ENCODE measurements around the gene CCDC57. TPM values are rescaled to one million over a fixed set of nuclear protein-coding genes. Genes with fewer than 3 reads are reported as not detected.

CCDC57 gene
- total and polyA plus RNA-seq, 2 of the 4 experiments (the other 2 are of a cell fraction): 7.3 to 31.3 TPM

DNA sequence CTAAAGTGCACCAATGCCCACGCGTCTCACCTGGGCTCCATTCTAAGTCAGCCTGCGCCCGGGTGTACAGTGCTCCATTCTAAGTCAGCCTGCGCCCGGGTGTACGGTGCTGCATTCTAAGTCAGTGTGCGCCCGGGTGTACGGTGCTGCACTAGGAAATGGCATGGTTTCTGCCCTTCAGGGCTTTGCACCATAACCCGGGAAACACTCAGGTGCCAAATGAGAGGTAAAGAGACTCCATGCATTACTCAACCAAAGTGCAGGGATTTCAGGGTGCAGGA, 85.4 kb downstream of the CCDC57 start:
- no peaks in the 10 kb centered on the region for H3K9me3 ChIP-seq (ENCODE audit: control insufficient read depth, insufficient read depth, low read length)
- in situ Hi-C loops (cut with MboI; ENCODE audit: low sequenced_read_pairs): no loop called here

More for the DNA sequence above, 85.4 kb downstream of the CCDC57 start:
- no peak overlapping the region for H3K4me3 ChIP-seq (ENCODE audit: insufficient read depth, low read depth, low read length)
- no TSS peak for BruUV-seq (replicated peaks)
- no peaks in the 10 kb centered on the region for H3K79me1 ChIP-seq (ENCODE audit: low read depth in 1 of 2, low read length in 2 of 2)
- dilution Hi-C loops (cut with HindIII; ENCODE audit: low sequenced_read_pairs, unreplicated experiment) (no loop called here), intact Hi-C loops (cut with micrococcal nuclease) (no loop called here)
- no peak overlapping the region for H3K4ac ChIP-seq (ENCODE audit: low read depth, low read length)
- no peak overlapping the region for H2AK5ac ChIP-seq (ENCODE audit: low read depth, low read length)
- no peak for TF ChIP-seq RAD21 (IDR thresholded peaks at IDR 0.05; ENCODE audit: low read length)
- no peak for TF ChIP-seq NFE2L2 (IDR thresholded peaks at IDR 0.05; ENCODE audit: low read depth, low read length)
- TF ChIP-seq MXI1 (IDR thresholded peaks at IDR 0.05; ENCODE audit: borderline replicate concordance, low read depth, low read length): no peak
- no peak for TF ChIP-seq POLR2A (IDR thresholded peaks at IDR 0.05; ENCODE audit: low read depth, low read length)
- no peak for TF ChIP-seq SMC3 (IDR thresholded peaks at IDR 0.05; ENCODE audit: low read depth, low read length)
- TF ChIP-seq MAZ (IDR thresholded peaks at IDR 0.05; ENCODE audit: borderline replicate concordance, low read depth, low read length): no peak
- no peak for TF ChIP-seq RFX5 (IDR thresholded peaks at IDR 0.05; ENCODE audit: low read depth, low read length)
- no peak for TF ChIP-seq FOS (IDR thresholded peaks at IDR 0.05; ENCODE audit: low read depth, low read length)
- no peak for TF ChIP-seq CEBPB (IDR thresholded peaks at IDR 0.05; ENCODE audit: low read depth, low read length)
- TF ChIP-seq, protein P1, sequence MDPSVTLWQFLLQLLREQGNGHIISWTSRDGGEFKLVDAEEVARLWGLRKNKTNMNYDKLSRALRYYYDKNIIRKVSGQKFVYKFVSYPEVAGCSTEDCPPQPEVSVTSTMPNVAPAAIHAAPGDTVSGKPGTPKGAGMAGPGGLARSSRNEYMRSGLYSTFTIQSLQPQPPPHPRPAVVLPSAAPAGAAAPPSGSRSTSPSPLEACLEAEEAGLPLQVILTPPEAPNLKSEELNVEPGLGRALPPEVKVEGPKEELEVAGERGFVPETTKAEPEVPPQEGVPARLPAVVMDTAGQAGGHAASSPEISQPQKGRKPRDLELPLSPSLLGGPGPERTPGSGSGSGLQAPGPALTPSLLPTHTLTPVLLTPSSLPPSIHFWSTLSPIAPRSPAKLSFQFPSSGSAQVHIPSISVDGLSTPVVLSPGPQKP (IDR thresholded peaks at IDR 0.05; ENCODE audit: borderline replicate concordance, low read depth, low read length): no peak
- TF ChIP-seq CHD1 (IDR thresholded peaks at IDR 0.05; ENCODE audit: low read depth, low read length): no peak
- TF ChIP-seq, protein P2, sequence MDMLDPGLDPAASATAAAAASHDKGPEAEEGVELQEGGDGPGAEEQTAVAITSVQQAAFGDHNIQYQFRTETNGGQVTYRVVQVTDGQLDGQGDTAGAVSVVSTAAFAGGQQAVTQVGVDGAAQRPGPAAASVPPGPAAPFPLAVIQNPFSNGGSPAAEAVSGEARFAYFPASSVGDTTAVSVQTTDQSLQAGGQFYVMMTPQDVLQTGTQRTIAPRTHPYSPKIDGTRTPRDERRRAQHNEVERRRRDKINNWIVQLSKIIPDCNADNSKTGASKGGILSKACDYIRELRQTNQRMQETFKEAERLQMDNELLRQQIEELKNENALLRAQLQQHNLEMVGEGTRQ (IDR thresholded peaks at IDR 0.05; ENCODE audit: low read depth, low read length): no peak
- TF ChIP-seq BHLHE40 (IDR thresholded peaks at IDR 0.05; ENCODE audit: low read depth, low read length): no peak
- TF ChIP-seq MAFK (IDR thresholded peaks at IDR 0.05; ENCODE audit: low read depth, low read length): no peak
- TF ChIP-seq RCOR1 (IDR thresholded peaks at IDR 0.05; ENCODE audit: insufficient replicate concordance, low read length): no peak
- TF ChIP-seq, protein P3, sequence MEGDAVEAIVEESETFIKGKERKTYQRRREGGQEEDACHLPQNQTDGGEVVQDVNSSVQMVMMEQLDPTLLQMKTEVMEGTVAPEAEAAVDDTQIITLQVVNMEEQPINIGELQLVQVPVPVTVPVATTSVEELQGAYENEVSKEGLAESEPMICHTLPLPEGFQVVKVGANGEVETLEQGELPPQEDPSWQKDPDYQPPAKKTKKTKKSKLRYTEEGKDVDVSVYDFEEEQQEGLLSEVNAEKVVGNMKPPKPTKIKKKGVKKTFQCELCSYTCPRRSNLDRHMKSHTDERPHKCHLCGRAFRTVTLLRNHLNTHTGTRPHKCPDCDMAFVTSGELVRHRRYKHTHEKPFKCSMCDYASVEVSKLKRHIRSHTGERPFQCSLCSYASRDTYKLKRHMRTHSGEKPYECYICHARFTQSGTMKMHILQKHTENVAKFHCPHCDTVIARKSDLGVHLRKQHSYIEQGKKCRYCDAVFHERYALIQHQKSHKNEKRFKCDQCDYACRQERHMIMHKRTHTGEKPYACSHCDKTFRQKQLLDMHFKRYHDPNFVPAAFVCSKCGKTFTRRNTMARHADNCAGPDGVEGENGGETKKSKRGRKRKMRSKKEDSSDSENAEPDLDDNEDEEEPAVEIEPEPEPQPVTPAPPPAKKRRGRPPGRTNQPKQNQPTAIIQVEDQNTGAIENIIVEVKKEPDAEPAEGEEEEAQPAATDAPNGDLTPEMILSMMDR (conservative IDR thresholded peaks at IDR 0.05; ENCODE audit: low read depth, low read length): no peak
- no peak overlapping the region for H3K27ac ChIP-seq (ENCODE audit: insufficient read depth, low read length)
- no peak overlapping the region for H3K18ac ChIP-seq (ENCODE audit: low read depth, low read length)
- no peaks in the 10 kb centered on the region for H3K27me3 ChIP-seq (ENCODE audit: control insufficient read depth, insufficient read depth, low read length)
- H3K14ac ChIP-seq (replicated peaks; ENCODE audit: low read depth, low read length): no peak overlapping the region
- H4K5ac ChIP-seq (ENCODE audit: low read depth, low read length): no peak overlapping the region
- no peak overlapping the region for H2BK5ac ChIP-seq (ENCODE audit: low read depth, low read length, poor library complexity, severe bottlenecking)
- H4K8ac ChIP-seq (ENCODE audit: low read depth in 2 of 2, low read length in 2 of 2): no peak overlapping the region
- ATAC-seq (ENCODE audit: low read depth) (no peak), DNase-seq (no peak)
- H4K20me1 ChIP-seq (ENCODE audit: insufficient read depth, low read length): no peaks in the 10 kb centered on the region
- CTCF ChIA-PET: no interaction called here
- no peak overlapping the region for H2BK15ac ChIP-seq (ENCODE audit: low read depth, low read length)
- no peak overlapping the region for H4K91ac ChIP-seq (ENCODE audit: insufficient read depth, low read depth, low read length)
- no peak overlapping the region for H3K56ac ChIP-seq (ENCODE audit: extremely low read depth, insufficient read depth, low read length)
- POLR2A ChIA-PET (ENCODE audit: unreplicated experiment): no interaction called here
- H3K36me3 ChIP-seq (ENCODE audit: control insufficient read depth, insufficient read depth, low read length): peaks cover 8% of the 10 kb centered on the region
- H2AFZ ChIP-seq (replicated peaks; ENCODE audit: low read length, poor library complexity): no peak overlapping the region
- 93% methylated on average over 6 of the region's 11 CpGs; no CpG with 5 or more reads in 1 of the 2 experiments for WGBS, 2 experiments (ENCODE audit: extremely low coverage in 2 of 2, insufficient read length in 1 of 2)
- H3K4me1 ChIP-seq (ENCODE audit: control insufficient read depth, insufficient read depth, low read length): no peaks in the 10 kb centered on the region
- H2BK20ac ChIP-seq (ENCODE audit: low read depth, low read length): no peak overlapping the region
- H2BK120ac ChIP-seq (ENCODE audit: low read depth, low read length): no peak overlapping the region
- 0 out of 2 replicates have a peak, but pooled peaks cover 2% of the 10 kb centered on the region for H3K9me1 ChIP-seq (ENCODE audit: insufficient read depth, low read length)
- no peak overlapping the region for H2AK9ac ChIP-seq (replicated peaks; ENCODE audit: low read depth, low read length, poor library complexity)
- H3K23ac ChIP-seq (ENCODE audit: low read depth, low read length): no peak overlapping the region
- H3K9ac ChIP-seq (ENCODE audit: low read depth, low read length): no peak overlapping the region
- H3K4me2 ChIP-seq (ENCODE audit: low read depth, low read length): no peak overlapping the region

Data from IMR-90 (cell line).